Fibroblast of lung (primary cell): ENCODE measurements around the gene INF2. TPM values are rescaled to one million over a fixed set of nuclear protein-coding genes. Genes with fewer than 3 reads are reported as not detected.

Source experiments
- DNase-seq, 2 donors: peaks; one replicate each; pipeline versions ENCODE4 v3.0.0 to v3.0.0-alpha.2; 2010; ENCODE audit warnings: low read depth in 2 of 2
- H2AFZ ChIP-seq: 2 replicates; pipeline ENCODE4 v1.5.1; 2012; ENCODE audit warnings: low read length, control low read depth, inconsistent platforms
- H3K27ac ChIP-seq: 2 replicates; pipeline ENCODE4 v1.5.1; 2011; ENCODE audit warnings: low read length, control low read depth; ENCODE audit not compliant: insufficient read depth
- H3K27me3 ChIP-seq: 2 replicates; pipeline ENCODE4 v1.5.1; 2011; ENCODE audit warnings: mild to moderate bottlenecking, low read length; ENCODE audit not compliant: control insufficient read depth, insufficient read depth
- H3K36me3 ChIP-seq: 2 replicates; pipeline ENCODE4 v1.5.1; 2011; ENCODE audit warnings: low read length; ENCODE audit not compliant: control insufficient read depth, insufficient read depth
- H3K4me1 ChIP-seq: 2 replicates; pipeline ENCODE4 v1.5.1; 2011; ENCODE audit warnings: low read length; ENCODE audit not compliant: control insufficient read depth, insufficient read depth; ENCODE audit errors: extremely low read depth
- H3K4me2 ChIP-seq: 2 replicates; pipeline ENCODE4 v1.5.1; 2011; ENCODE audit warnings: low read length, control low read depth; ENCODE audit not compliant: insufficient read depth; ENCODE audit errors: extremely low read depth
- H3K4me3 ChIP-seq, 4 experiments: fragments of 200-600 bp in 1 of 4; sonication (generic) in 1 of 4; replicated peaks in 1 of 4; 2 replicates each; pipeline ENCODE4 v1.5.1; 2011 to 2016; ENCODE audit warnings: low read length in 4 of 4, low read depth in 3 of 4, mild to moderate bottlenecking in 3 of 4, control low read depth in 2 of 4, inconsistent platforms in 1 of 4, mixed read lengths in 1 of 4; ENCODE audit not compliant: insufficient read depth in 1 of 4; ENCODE audit errors: control extremely low read depth in 1 of 4
- H3K79me2 ChIP-seq: 2 replicates; pipeline ENCODE4 v1.5.1; 2012; ENCODE audit warnings: mild to moderate bottlenecking, low read length, inconsistent platforms; ENCODE audit not compliant: control insufficient read depth, insufficient read depth
- H3K9ac ChIP-seq: 2 replicates; pipeline ENCODE4 v1.5.1; 2011; ENCODE audit warnings: mild to moderate bottlenecking, low read length, control low read depth; ENCODE audit not compliant: insufficient read depth
- H3K9me3 ChIP-seq: 2 replicates; pipeline ENCODE4 v1.5.1; 2012; ENCODE audit warnings: low read depth, low read length; ENCODE audit not compliant: control insufficient read depth, insufficient read depth
- H4K20me1 ChIP-seq: 2 replicates; pipeline ENCODE4 v1.5.1; 2011; ENCODE audit warnings: low read length; ENCODE audit not compliant: control insufficient read depth, insufficient read depth; ENCODE audit errors: extremely low read depth
- EZH2 ChIP-seq: IDR thresholded peaks from 2 replicates; pipeline ENCODE4 v1.5.1; 2012; ENCODE audit warnings: low read length, control low read depth, mild to moderate bottlenecking; ENCODE audit errors: missing control alignments
- polyA plus RNA-seq, 2 donors: library from polyadenylated mRNA; depleted of rRNA in 1 of 2; stranded (reverse) in 1 of 2; unstranded in 1 of 2; fragments of >200 nt; gene quantifications; 2 replicates each; pipeline ENCODE4 v1.2.1, GENCODE V29; 2011 to 2012; ENCODE audit warnings: missing spikeins in 1 of 2
- total RNA-seq: library from RNA; depleted of rRNA; stranded (reverse); fragments of >200 nt; gene quantifications from 2 replicates; pipeline ENCODE4 v1.2.1, GENCODE V29; 2014
- TF ChIP-seq, protein P1 (sequence below), 2 donors: IDR thresholded peaks in 1 of 2; conservative IDR thresholded peaks in 1 of 2; 1 replicate in 1 of 2; 2 replicates in 1 of 2; pipeline ENCODE4 v1.5.1; 2011 to 2012; ENCODE audit warnings: low read length in 2 of 2, control low read depth in 1 of 2, inconsistent platforms in 1 of 2, low read depth in 1 of 2, mild to moderate bottlenecking in 1 of 2

The INF2 gene
- total and polyA plus RNA-seq, 2 donors (not counting 1 experiment from before 2014, with no cell fraction given), result 19.8 to 50.9 TPM

DNA sequence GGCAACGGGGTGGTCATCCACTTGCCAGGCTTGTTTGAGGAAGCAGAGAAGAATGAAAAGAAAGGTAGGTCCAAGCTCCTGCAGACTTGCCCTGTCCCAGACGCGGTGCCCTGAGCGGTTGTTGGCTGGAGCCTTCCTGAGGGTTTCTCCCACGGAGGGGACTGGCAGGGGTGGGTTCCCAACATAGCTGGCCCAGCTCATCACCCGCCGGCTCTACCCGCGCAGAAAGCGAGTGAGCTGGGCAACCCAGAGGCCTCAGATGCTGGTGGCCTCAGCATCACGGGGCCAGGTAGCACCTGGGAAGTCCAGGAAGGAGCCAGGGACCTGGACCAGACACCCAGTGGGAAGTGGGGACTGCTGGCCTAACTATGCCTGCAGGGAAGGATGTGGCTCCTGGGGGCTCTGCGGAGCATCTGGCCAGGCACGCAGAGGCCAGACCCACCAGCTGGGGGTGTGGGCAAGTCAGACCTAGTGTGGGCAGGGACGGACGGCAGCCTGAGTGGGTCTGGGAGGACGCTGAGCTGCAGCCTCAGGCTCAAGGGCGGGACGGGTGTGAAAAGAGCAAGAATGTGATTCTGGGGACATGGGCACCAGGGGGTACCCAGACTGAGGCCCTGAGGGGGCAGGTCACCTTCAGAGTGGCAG is 49.1 kb downstream of the INF2 start:
- no peak overlapping the region for H3K9ac ChIP-seq
- H3K9me3 ChIP-seq, result no peaks in the 10 kb centered on the region
- H3K79me2 ChIP-seq, result no peaks in the 10 kb centered on the region
- H4K20me1 ChIP-seq, result no peaks in the 10 kb centered on the region
- no peak overlapping the region for H3K4me2 ChIP-seq
- H3K27me3 ChIP-seq, result no peaks in the 10 kb centered on the region
- TF ChIP-seq, protein P1, sequence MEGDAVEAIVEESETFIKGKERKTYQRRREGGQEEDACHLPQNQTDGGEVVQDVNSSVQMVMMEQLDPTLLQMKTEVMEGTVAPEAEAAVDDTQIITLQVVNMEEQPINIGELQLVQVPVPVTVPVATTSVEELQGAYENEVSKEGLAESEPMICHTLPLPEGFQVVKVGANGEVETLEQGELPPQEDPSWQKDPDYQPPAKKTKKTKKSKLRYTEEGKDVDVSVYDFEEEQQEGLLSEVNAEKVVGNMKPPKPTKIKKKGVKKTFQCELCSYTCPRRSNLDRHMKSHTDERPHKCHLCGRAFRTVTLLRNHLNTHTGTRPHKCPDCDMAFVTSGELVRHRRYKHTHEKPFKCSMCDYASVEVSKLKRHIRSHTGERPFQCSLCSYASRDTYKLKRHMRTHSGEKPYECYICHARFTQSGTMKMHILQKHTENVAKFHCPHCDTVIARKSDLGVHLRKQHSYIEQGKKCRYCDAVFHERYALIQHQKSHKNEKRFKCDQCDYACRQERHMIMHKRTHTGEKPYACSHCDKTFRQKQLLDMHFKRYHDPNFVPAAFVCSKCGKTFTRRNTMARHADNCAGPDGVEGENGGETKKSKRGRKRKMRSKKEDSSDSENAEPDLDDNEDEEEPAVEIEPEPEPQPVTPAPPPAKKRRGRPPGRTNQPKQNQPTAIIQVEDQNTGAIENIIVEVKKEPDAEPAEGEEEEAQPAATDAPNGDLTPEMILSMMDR (conservative IDR thresholded peaks at IDR 0.05 in 1 of 2, IDR thresholded peaks at IDR 0.05 in 1 of 2; ENCODE audit: low read depth in 1 of 2, low read length in 2 of 2), result no peak
- no peak for TF ChIP-seq EZH2
- H3K36me3 ChIP-seq, result no peaks in the 10 kb centered on the region
- H2AFZ ChIP-seq, result no peak overlapping the region
- H3K27ac ChIP-seq, result no peak overlapping the region
- H3K4me1 ChIP-seq, result peaks cover 6% of the 10 kb centered on the region
- no peak for DNase-seq
- H3K4me3 ChIP-seq, result no peak overlapping the region

GRCh38 chr14:104739026-104739425 is 49.6 kb downstream of the INF2 start:
- H3K9ac ChIP-seq, result no peak overlapping the region
- TF ChIP-seq EZH2, result no peak
- TF ChIP-seq, protein P1 (conservative IDR thresholded peaks at IDR 0.05 in 1 of 2, IDR thresholded peaks at IDR 0.05 in 1 of 2; ENCODE audit: low read depth in 1 of 2, low read length in 2 of 2), result no peak
- no peak overlapping the region for H2AFZ ChIP-seq
- no peaks in the 10 kb centered on the region for H4K20me1 ChIP-seq
- H3K4me3 ChIP-seq, result no peak overlapping the region
- no peaks in the 10 kb centered on the region for H3K36me3 ChIP-seq
- no peaks in the 10 kb centered on the region for H3K79me2 ChIP-seq
- H3K4me2 ChIP-seq, result no peak overlapping the region
- H3K9me3 ChIP-seq, result no peaks in the 10 kb centered on the region
- no peak for DNase-seq
- no peak overlapping the region for H3K27ac ChIP-seq
- H3K27me3 ChIP-seq, result no peaks in the 10 kb centered on the region
- peaks cover 8% of the 10 kb centered on the region for H3K4me1 ChIP-seq

- no peaks in the 10 kb centered on the region for H3K79me2 ChIP-seq
These were observed 50.4 kb downstream of the INF2 start for GRCh38 chr14:104739546-104740516.

More at GRCh38 chr14:104739546-104740516, 50.4 kb downstream of the INF2 start:
- Histone ChIP-seq H3K9me3 (no peaks in the 10 kb centered on the region), H3K4me3 (no peak overlapping the region), H3K27me3 (no peaks in the 10 kb centered on the region), H3K27ac (no peak overlapping the region), H3K4me2 (no peak overlapping the region), H3K9ac (no peak overlapping the region), H3K4me1 (peaks cover 8% of the 10 kb centered on the region), H4K20me1 (no peaks in the 10 kb centered on the region), H2AFZ (no peak overlapping the region), H3K36me3 (no peaks in the 10 kb centered on the region)
- no peak for DNase-seq
- no peak for TF ChIP-seq EZH2
- TF ChIP-seq, protein P1 (conservative IDR thresholded peaks at IDR 0.05 in 1 of 2, IDR thresholded peaks at IDR 0.05 in 1 of 2; ENCODE audit: low read depth in 1 of 2, low read length in 2 of 2), result no peak
